ENCODE results near the gene VPS13D.

DNA sequence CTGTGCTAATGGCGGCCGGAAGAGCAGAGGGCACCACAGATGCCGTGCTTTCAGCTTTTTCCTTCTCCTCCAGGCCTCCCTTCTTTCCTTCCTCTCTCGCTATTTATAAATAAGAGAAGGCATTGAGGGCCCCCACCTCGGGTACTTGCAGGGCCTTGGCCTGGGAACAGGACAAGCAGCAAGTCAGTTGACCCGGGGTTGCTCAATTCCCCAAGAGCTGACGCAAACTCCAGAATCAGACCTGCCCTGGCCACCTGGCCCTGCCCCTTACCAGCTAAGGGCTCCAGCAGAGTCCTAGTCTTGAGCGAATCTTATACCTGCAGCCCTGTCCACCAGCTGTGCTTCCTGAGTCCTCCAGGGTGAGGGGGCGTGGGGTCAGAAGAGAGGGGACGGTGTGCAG lies 49.5 kb upstream of the VPS13D start:
- no peak for TF ChIP-seq CEBPB (IDR thresholded peaks at IDR 0.05)
- TF ChIP-seq, protein P1, sequence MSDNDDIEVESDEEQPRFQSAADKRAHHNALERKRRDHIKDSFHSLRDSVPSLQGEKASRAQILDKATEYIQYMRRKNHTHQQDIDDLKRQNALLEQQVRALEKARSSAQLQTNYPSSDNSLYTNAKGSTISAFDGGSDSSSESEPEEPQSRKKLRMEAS (IDR thresholded peaks at IDR 0.05): no peak
- TF ChIP-seq RAD21 (IDR thresholded peaks at IDR 0.05; ENCODE audit: low read depth): no peak
- no peak for TF ChIP-seq NFIC (IDR thresholded peaks at IDR 0.05)
- TF ChIP-seq EP300 (IDR thresholded peaks at IDR 0.05; ENCODE audit: borderline replicate concordance): no peak
- TF ChIP-seq, protein P2, sequence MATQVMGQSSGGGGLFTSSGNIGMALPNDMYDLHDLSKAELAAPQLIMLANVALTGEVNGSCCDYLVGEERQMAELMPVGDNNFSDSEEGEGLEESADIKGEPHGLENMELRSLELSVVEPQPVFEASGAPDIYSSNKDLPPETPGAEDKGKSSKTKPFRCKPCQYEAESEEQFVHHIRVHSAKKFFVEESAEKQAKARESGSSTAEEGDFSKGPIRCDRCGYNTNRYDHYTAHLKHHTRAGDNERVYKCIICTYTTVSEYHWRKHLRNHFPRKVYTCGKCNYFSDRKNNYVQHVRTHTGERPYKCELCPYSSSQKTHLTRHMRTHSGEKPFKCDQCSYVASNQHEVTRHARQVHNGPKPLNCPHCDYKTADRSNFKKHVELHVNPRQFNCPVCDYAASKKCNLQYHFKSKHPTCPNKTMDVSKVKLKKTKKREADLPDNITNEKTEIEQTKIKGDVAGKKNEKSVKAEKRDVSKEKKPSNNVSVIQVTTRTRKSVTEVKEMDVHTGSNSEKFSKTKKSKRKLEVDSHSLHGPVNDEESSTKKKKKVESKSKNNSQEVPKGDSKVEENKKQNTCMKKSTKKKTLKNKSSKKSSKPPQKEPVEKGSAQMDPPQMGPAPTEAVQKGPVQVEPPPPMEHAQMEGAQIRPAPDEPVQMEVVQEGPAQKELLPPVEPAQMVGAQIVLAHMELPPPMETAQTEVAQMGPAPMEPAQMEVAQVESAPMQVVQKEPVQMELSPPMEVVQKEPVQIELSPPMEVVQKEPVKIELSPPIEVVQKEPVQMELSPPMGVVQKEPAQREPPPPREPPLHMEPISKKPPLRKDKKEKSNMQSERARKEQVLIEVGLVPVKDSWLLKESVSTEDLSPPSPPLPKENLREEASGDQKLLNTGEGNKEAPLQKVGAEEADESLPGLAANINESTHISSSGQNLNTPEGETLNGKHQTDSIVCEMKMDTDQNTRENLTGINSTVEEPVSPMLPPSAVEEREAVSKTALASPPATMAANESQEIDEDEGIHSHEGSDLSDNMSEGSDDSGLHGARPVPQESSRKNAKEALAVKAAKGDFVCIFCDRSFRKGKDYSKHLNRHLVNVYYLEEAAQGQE (IDR thresholded peaks at IDR 0.05; ENCODE audit: low read depth): no peak
- no peak for TF ChIP-seq ZBTB7A (IDR thresholded peaks at IDR 0.05; ENCODE audit: low read depth)
- TF ChIP-seq CREB1 (IDR thresholded peaks at IDR 0.05; ENCODE audit: low read depth): no peak
- no peak for TF ChIP-seq TEAD4 (IDR thresholded peaks at IDR 0.05)
- TF ChIP-seq TAF1 (IDR thresholded peaks at IDR 0.05; ENCODE audit: low read depth): no peak
- TF ChIP-seq TCF12 (IDR thresholded peaks at IDR 0.05; ENCODE audit: low read depth): no peak
- TF ChIP-seq, protein P3, sequence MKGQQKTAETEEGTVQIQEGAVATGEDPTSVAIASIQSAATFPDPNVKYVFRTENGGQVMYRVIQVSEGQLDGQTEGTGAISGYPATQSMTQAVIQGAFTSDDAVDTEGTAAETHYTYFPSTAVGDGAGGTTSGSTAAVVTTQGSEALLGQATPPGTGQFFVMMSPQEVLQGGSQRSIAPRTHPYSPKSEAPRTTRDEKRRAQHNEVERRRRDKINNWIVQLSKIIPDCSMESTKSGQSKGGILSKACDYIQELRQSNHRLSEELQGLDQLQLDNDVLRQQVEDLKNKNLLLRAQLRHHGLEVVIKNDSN (IDR thresholded peaks at IDR 0.05): no peak
- no peak for TF ChIP-seq FOXM1 (IDR thresholded peaks at IDR 0.05; ENCODE audit: borderline replicate concordance, low read depth)
